Nephron progenitor cell (in vitro differentiated cells): ENCODE results near the gene IL15.

Experiments used
- DNase-seq: peaks from one replicate; pipeline ENCODE4 v3.0.0; 2021
- H3K27ac Mint-ChIP-seq: 2 replicates; pipeline ENCODE4 v1.8.0; 2021; ENCODE audit warnings: mild to moderate bottlenecking, moderate library complexity, mixed read lengths
- H3K27me3 Mint-ChIP-seq: 2 replicates; pipeline ENCODE4 v1.8.0; 2021; ENCODE audit warnings: mild to moderate bottlenecking, low read depth, mixed read lengths; ENCODE audit not compliant: poor library complexity
- H3K36me3 Mint-ChIP-seq: 2 replicates; pipeline ENCODE4 v1.8.0; 2021; ENCODE audit warnings: low read depth, mixed read lengths
- H3K4me1 Mint-ChIP-seq: 2 replicates; pipeline ENCODE4 v1.8.0; 2021; ENCODE audit warnings: mixed read lengths
- H3K4me3 Mint-ChIP-seq: 2 replicates; pipeline ENCODE4 v1.8.0; 2021; ENCODE audit warnings: mild to moderate bottlenecking, moderate library complexity, mixed read lengths
- H3K9me3 Mint-ChIP-seq: 2 replicates; pipeline ENCODE4 v1.8.0; 2021; ENCODE audit warnings: mild to moderate bottlenecking, moderate library complexity, mixed read lengths
- CTCF ChIP-seq: fragments of 200-600 bp; sonication (generic); IDR thresholded peaks from 2 replicates; pipeline ENCODE4 v1.5.0; 2021; ENCODE audit warnings: antibody characterized with exemption

Gene IL15

GRCh38 chr4:141660880-141661279 lies 24.5 kb downstream of the IL15 start:
- TF ChIP-seq CTCF, result no peak
- no peak overlapping the region for H3K27ac Mint-ChIP-seq

GRCh38 chr4:141668200-141668910 lies 32.0 kb downstream of the IL15 start:
- DNase-seq, result no peak

More at GRCh38 chr4:141660880-141661279, 24.5 kb downstream of the IL15 start:
- H3K4me1 Mint-ChIP-seq, result no peaks in the 10 kb centered on the region
- no peak overlapping the region for H3K4me3 Mint-ChIP-seq
- no peaks in the 10 kb centered on the region for H3K36me3 Mint-ChIP-seq
- H3K9me3 Mint-ChIP-seq, result no peaks in the 10 kb centered on the region
- DNase-seq, result no peak
- H3K27me3 Mint-ChIP-seq, result peaks cover 3% of the 10 kb centered on the region

GRCh38 chr4:141669501-141669900 lies 33.1 kb downstream of the IL15 start:
- Mint-ChIP-seq H3K36me3 (no peaks in the 10 kb centered on the region), H3K27me3 (no peaks in the 10 kb centered on the region), H3K4me1 (no peaks in the 10 kb centered on the region), H3K9me3 (no peaks in the 10 kb centered on the region), H3K27ac (no peak overlapping the region), H3K4me3 (no peak overlapping the region)
- DNase-seq, result no peak
- TF ChIP-seq CTCF, result no peak

More at GRCh38 chr4:141668200-141668910, 32.0 kb downstream of the IL15 start:
- Mint-ChIP-seq H3K4me1 (no peaks in the 10 kb centered on the region), H3K36me3 (no peaks in the 10 kb centered on the region), H3K4me3 (no peak overlapping the region), H3K9me3 (no peaks in the 10 kb centered on the region), H3K27me3 (no peaks in the 10 kb centered on the region), H3K27ac (no peak overlapping the region)
- TF ChIP-seq CTCF, result no peak

GRCh38 chr4:141675384-141675783 lies 39.0 kb downstream of the IL15 start:
- no peaks in the 10 kb centered on the region for H3K27me3 Mint-ChIP-seq
- peaks cover 10% of the 10 kb centered on the region for H3K4me1 Mint-ChIP-seq
- H3K4me3 Mint-ChIP-seq, result no peak overlapping the region
- H3K9me3 Mint-ChIP-seq, result no peaks in the 10 kb centered on the region
- DNase-seq, result no peak
- H3K27ac Mint-ChIP-seq, result no peak overlapping the region
- TF ChIP-seq CTCF, result no peak
- H3K36me3 Mint-ChIP-seq, result no peaks in the 10 kb centered on the region

GRCh38 chr4:141676087-141676670 lies 39.8 kb downstream of the IL15 start:
- Mint-ChIP-seq H3K9me3 (no peaks in the 10 kb centered on the region), H3K27ac (no peak overlapping the region), H3K4me1 (peaks cover 17% of the 10 kb centered on the region), H3K4me3 (no peak overlapping the region), H3K27me3 (no peaks in the 10 kb centered on the region), H3K36me3 (no peaks in the 10 kb centered on the region)
- no peak for DNase-seq
- TF ChIP-seq CTCF, result no peak

- no peak for TF ChIP-seq CTCF
- no peaks in the 10 kb centered on the region for H3K36me3 Mint-ChIP-seq
- H3K9me3 Mint-ChIP-seq, result no peaks in the 10 kb centered on the region
- H3K4me3 Mint-ChIP-seq, result no peak overlapping the region
- H3K27me3 Mint-ChIP-seq, result no peaks in the 10 kb centered on the region
- H3K4me1 Mint-ChIP-seq, result peaks cover 17% of the 10 kb centered on the region
- no peak for DNase-seq
- H3K27ac Mint-ChIP-seq, result peak overlapping the region; percentile 34
Measured at GRCh38 chr4:141680060-141680459, 43.7 kb downstream of the IL15 start.
